C4-2B (cell line): ENCODE data around the gene C1S.

Experiments used
- H3K27ac ChIP-seq: fragments of 450-650 bp; 2 replicates; pipeline ENCODE4 v1.5.1; 2017
- ZFX ChIP-seq: fragments of 450-650 bp; IDR thresholded peaks from 2 replicates; pipeline ENCODE4 v1.6.1; 2017
- TF ChIP-seq, protein P1 (sequence below): fragments of 450-650 bp; conservative IDR thresholded peaks from 2 replicates; pipeline ENCODE4 v1.5.1; 2017; ENCODE audit warnings: mild to moderate bottlenecking

The C1S gene

GRCh38 chr12:7091660-7092228, 31.2 kb downstream of the C1S start:
- TF ChIP-seq, protein P1, sequence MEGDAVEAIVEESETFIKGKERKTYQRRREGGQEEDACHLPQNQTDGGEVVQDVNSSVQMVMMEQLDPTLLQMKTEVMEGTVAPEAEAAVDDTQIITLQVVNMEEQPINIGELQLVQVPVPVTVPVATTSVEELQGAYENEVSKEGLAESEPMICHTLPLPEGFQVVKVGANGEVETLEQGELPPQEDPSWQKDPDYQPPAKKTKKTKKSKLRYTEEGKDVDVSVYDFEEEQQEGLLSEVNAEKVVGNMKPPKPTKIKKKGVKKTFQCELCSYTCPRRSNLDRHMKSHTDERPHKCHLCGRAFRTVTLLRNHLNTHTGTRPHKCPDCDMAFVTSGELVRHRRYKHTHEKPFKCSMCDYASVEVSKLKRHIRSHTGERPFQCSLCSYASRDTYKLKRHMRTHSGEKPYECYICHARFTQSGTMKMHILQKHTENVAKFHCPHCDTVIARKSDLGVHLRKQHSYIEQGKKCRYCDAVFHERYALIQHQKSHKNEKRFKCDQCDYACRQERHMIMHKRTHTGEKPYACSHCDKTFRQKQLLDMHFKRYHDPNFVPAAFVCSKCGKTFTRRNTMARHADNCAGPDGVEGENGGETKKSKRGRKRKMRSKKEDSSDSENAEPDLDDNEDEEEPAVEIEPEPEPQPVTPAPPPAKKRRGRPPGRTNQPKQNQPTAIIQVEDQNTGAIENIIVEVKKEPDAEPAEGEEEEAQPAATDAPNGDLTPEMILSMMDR = no peak
- no peak for TF ChIP-seq ZFX
- H3K27ac ChIP-seq = peak overlapping the region; percentile 29; the same call in 1 of the 2 replicates

DNA sequence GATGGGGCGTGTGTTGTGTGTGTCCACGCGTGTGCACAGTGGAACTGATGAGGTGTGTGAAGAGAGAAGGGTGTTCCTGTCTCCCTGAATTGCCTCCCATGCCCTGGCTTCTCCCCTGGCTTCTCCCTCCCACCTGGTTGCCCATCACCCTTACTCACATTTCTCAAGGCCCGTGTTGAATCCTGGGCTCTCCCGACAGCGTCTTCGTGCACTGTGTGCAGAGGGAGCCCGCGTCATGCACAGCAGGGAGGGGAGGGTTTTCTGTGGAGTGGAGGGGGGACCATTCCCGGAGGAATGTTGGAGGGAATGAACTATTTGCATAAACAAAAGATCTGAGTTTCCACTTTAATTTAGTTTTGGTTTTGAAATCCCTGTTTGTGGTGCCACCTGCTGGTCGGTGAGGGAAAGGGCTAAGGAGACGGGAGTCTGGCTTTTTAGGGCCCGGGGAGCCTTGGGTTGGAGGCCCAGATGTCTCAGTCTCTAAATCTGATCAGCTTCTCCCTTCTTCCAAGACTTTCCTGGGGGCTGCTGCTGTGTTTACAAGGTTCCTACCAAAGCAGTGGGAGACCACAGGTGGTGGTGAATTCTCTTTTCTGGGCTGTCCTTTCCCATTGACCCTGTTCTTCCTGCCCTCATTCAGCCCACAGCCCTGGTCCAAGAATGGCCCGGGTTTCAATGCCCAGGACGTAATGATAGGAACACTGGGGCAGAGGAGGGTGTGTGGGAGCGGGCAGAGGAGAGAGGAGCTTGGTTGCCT, 31.9 kb downstream of the C1S start, which contains the start of gene C1R:
C1R (minus strand) TSS at position 217 of the 757 bp plus-strand sequence; CDS start at position 160, 57 bp downstream.
- H3K27ac ChIP-seq = peak within 1 kb of the TSS; percentile 29; the same call in 1 of the 2 replicates
- TF ChIP-seq, protein P1 = peak; percentile 94
- no peak for TF ChIP-seq ZFX

DNA sequence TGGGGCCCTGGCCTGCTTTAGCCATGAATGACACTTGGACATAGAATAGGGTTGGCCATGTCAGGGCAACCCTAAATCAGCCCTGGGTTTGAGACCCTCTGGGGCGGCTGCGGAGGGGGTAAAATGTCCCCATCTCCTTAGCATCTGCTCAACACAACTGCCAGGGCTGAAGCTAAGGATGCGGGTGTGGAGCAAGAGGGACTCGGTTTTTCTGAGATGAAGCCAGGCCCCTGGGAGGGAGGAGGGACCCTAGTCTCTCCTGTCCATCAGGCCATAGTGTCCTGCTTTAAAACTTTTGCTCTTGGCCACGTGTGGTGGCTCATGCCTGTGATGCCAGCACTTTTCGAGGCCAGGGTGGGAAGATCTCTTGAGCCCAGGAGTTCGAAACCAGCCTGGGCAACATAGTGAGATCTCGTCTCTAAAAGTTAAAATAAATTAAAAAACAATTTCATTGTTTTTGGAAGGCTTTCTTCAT, 32.5 kb downstream of the C1S start:
- no peak for TF ChIP-seq ZFX
- TF ChIP-seq, protein P1 = no peak

DNA sequence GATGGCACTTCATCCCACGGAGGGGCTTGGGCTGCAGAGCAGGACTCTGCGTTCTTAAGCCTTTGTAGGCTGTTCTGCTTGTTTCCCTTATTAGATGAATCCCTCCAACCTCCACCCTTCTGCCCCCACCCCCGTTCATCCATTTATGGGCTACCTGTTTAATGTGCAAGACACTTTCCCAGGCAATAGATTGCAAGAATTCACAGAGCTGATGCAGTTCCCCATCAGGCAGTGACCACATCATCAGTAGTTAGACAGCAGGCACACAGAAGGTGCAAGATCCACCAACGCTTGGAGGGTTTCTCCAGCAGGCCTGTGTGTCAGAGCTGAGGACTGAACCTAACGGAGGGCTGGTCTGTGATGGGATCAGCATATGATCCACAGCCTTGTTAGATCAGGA, 33.0 kb downstream of the C1S start:
- TF ChIP-seq ZFX = no peak; the same call in 1 of the 2 replicates
- TF ChIP-seq, protein P1 = no peak
- no peak overlapping the region for H3K27ac ChIP-seq

More for the DNA sequence above, 32.5 kb downstream of the C1S start:
- no peak overlapping the region; the same call in 1 of the 2 replicates for H3K27ac ChIP-seq

GRCh38 chr12:7093892-7094291, 33.4 kb downstream of the C1S start:
- no peak overlapping the region for H3K27ac ChIP-seq
- TF ChIP-seq, protein P1 = no peak
- TF ChIP-seq ZFX = no peak

DNA sequence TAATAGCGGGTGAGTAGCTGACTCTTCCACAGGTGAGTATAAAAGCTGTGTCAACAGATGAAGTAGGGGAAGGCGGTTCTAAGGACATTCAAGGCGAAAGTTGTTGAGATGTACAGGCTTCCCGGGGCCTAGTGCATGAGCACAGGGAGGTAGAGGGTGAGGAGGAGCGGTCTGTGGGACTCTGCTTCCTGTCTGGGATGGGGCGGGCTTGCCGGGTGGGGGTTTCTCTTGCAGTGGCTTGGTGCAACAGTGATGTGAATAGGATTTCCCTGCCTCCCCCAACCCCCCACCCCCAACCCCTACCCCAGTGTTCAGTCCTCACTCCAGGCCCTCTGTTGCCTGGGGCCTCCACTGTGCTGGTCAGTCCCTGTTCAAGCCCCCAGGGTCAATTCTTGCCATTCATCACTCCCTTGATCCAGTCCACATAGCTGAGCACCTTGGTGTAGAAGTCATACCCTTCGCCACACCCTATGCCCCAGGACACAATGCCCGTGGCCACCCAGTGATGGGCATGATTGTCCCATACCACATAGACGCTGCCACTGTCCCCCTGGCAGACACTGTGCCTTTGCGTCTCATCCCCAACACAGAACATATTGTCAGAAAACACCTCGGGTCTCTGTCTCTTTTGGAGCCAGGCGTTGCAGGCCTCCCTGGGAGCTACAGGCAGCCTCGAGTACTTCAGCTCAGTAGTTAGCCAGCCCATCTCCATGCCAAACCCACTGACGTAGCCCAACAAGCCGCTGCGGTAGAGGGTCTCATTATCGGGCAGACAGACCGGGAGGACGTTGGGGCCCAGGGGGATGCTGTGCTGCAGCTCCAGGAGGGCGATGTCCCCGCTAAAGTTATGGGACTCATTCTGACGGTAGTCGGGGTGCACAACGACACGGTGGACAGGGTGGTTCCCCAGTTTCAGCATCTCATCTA, 35.8 kb downstream of the C1S start:
- no peak overlapping the region for H3K27ac ChIP-seq
- TF ChIP-seq ZFX = no peak
- TF ChIP-seq, protein P1 = no peak
